Stimulated activated CD8-positive, alpha-beta memory T cell treated with anti-CD3 and anti-CD28 coated beads, Interleukin-15, amount 100 ng/mL, for 24 hours (primary cell): ENCODE measurements around the gene STOM.
A peak's percentile ranks its signal among the peaks of the same experiment; 100 is the strongest.

Source experiments
- DNase-seq: peaks from one replicate; pipeline ENCODE4 v3.0.0-alpha.2; 2020; ENCODE audit warnings: low read depth

The STOM gene

DNA sequence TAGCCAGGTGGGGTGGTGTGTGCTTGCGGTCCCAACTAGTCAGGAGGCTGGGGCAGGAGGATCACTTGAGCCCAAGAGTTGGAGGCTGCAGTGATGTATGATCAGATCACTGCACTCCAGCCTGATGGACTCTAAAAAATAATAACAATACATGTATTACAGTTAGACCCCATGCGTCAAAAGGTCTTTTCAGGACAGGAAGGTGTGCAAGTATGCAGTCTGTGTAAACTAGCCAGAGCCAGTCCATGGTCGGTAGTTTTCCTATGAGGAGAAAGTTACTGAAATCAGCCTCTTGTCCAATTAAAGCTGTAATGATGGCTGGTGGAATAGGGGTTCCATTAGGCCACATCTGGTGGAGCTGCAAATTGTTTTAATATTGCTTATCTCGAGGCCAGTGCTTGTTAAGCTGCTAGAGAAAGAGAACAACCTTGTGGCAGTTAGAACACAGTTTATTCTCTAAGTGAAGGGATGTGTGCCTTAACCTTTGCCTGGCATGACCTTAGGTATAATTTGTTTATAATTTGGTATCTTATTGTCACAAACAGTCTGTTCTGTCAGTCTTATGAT, 1.5 kb upstream of the STOM start:
- no peak for DNase-seq

DNA sequence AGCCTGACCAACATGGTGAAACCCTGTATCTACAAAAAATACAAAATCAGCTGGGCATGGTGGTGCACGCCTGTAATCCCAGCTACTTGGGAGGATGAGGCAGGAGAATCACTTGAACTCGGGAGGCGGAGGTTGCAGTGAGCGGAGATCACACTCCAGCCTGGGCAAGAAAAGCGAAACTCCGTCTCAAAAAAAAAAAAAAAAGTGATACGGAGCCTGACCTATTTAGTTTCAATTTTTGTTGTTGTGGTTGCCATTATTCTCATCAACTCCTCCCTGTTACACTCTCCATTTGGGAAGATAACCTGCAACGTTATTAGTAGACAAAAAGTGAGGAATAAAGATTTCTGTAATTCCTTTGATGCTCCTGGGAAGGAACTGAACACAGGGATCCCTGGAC, 1.3 kb downstream of the STOM start:
- DNase-seq = no peak

DNA sequence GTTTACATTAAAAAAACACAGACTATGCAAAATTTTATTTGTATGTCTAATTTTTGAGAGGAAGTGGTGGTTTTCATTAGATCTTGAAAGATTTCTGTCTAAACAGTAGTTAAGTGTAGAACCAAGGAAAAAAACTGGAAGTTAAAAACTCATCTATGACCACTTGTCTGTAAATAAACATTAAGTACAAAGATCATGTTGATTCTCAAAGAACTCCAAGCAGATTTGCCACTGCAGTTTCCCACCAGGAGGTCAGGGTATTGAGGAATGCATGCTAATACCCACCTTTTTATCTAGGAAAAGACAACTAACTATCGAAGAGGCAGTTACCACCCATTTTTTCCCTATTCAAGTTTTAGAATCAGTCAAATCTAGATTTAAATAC, 1.9 kb downstream of the STOM start:
- DNase-seq = no peak

DNA sequence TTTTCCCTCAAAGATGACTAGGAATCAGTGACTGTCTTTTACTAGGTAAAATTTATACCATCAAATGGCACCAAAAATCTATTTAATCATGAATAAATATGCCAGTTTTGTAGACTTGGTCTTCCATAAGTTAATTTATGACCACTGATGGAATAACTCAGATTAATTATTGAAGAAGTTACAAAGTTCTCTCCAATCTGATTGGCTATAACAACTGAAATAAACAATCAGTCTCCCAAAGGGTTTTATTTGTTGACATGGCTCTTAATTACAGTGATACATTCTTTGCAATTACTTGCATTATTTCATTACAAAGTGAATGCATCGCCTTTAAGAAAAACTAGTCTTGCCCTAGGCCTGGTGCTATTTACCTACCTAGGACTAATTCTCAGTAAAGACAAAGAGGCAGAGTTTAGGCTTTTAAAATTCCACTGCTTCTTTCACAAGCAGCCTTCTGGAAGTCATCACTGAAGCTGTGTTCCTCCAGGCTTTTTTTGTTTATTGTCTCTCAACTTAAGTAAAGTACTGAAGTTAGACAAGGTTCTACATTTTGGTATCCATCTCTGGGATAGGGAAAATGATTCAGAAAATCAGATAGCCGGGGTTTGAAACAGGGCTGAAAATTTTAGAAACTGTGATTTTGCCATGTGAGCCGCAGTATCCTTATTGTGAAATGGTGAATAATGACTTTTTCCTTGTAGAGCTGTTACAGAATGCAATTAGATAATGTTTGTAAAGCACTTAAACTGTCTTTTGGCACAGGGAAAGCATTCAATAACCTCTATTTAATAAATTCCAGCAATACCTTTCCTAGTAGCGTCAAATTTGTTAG, 2.5 kb downstream of the STOM start:
- DNase-seq = no peak

DNA sequence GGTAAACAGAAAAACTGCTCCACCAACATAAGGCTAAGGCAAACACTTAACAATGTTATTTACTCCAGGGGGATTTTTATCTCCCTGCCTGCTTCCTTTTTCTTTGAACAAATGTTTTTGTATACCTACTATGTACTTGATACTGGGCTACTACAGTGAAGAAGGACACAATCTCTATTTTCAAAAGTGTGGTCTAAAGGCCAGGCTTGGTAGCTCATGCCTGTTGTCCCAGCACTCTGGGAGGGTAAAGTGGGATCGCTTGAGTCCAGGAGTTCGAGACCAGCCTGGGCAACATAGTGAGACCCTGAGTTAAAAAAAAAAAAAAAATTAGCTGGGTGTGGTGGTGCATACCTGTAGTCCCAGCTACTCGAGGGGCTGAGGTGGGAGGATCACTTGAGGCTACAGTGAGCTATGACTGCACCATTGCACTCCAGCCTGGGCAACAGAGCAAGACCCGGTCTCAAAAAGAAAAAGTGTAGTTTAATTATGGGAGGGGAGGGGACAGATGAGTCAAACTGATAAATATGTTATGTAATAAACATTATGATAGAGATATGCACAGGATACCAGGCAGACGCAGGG, 3.3 kb downstream of the STOM start:
- no peak for DNase-seq

DNA sequence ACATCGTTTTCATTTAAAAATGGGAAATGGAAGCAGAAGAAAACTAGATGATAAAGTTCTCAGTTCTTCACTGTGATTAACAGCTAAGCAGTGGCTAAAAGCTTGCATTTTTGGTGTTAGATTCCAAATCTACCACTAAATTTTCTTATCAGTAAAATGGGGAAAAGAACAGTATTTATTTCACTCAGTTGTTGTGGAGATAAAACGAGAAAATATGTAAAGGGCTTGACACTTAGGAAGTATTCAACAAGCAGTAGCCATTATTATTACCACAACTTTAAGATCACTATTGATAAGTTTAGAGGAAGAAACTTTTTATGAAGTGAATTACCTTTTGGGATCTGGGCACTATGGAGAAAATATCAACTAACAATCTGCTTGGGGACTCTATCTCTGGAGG, 4.5 kb downstream of the STOM start:
- DNase-seq = no peak

DNA sequence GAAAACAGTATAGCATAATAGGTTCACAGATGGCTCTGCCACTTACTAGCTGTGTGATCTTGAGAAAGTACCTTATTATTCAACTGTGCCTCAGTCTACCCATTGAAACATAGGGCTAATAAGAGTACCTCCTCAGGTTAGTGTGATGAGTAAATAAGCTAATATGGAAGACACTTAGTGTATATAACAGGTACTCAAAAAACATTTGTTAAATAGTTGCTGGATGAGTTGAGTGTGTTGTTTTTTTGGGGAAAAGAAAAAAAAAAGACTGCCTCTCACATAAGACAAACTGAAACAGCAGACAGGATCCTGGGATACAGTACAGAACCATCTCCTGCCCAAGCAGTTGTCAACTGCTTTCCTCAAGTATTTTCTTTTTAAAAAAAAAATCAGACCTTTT, 5.2 kb downstream of the STOM start:
- no peak for DNase-seq

DNA sequence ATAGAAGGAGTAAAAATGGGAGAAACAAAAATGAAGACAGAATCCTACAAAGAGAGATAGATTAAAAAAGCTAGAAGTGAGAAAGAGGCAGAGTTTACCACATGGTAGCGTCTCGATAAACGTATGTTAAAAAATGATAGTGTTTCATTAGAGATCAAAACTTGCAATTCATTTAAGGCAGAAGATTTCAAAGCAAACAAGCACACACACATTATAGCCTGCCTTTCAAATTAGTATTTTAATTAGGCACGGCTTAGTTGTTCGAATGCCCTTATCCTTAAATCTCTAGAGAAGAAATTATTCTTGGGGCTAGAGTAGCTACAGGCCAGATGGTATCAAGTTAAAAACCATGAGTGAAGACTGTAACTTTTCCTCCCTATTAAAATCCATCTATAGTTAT, 6.0 kb downstream of the STOM start:
- no peak for DNase-seq

DNA sequence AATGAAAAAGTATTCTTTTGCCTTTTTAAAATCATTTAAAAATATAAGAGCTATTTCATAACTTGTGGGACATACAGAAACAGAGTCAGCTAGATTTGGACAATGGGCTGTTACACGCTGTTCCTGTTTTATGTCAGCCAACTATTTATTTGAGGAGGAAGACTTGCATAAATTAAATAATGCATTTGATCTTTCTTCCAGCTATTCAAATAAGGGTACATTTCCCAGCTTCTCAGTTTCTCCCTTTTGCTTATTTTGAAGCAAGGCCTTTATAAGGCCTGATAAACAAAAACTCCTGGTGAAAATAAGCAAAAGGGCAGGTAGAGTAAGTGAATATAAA, 6.5 kb downstream of the STOM start:
- no peak for DNase-seq

DNA sequence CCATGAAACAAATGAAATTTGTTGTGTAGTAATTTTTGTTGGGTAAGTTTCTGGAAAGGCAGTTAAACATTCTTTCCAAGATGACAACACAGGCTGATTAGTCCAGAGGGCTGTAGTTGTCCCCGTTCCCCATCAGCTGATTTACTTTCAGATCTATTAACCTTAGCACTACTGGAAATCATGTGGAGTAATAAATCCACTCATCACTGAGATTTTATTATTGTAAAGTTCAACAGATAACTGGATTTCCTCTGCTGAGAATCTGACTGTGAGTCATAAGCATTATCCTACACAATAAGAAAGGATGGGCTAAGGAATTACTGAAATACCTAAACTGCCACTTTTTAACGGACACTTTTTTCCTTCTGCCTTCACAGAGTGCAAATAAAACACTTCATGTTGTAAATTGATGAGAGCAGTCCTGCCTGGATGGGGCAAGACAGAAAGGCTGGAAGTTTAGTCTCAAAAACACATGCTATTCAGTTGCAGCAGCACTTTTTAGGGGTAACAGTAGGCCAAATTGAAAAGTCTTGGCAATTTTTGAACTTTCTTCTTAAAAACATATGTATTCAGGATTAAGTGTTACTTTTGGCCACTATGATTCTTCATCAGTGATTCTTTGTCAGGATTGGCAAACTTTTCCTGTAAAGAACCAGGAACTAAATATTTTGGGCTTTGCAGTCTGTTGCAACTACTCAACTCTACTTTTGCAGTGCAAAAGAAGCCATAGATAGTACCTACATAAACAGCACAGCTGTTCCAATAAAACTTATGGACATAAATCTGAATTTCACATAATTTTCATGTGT, 7.0 kb downstream of the STOM start:
- no peak for DNase-seq

DNA sequence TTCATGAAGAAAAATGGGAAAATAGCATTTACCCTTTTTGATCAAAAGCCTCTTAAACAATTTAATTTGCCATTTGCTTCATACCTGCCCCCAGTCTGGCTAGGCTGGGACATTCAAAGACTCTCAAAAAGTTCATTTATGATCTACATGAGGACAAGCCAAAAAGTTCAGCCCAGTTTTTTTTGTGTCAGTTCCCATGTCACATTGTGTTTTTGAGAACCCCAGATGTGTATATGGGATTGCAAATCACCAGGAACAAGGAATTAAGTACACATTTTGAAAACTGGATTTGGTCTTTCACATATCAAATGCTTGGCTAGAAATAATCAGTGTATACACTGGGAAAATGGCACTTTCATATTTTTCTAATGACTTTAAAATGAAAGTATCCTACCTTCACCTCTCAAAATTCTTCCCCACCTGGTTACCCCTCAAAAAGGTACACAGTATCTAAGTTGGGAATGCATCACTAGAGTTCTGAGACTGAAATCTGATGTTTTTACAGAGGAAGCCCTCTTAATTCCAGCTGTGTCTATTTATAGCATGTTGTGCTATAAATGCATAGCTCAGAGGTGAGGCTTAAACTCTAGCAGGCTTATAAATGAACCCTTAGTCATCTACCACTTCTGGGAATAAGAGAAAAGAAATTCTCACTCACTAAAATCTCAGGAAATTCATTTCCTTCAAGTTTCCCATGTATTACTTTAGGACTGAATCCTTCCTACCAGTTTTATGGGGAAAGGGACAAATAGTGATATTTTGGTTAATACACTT, 9.3 kb downstream of the STOM start:
- no peak for DNase-seq

DNA sequence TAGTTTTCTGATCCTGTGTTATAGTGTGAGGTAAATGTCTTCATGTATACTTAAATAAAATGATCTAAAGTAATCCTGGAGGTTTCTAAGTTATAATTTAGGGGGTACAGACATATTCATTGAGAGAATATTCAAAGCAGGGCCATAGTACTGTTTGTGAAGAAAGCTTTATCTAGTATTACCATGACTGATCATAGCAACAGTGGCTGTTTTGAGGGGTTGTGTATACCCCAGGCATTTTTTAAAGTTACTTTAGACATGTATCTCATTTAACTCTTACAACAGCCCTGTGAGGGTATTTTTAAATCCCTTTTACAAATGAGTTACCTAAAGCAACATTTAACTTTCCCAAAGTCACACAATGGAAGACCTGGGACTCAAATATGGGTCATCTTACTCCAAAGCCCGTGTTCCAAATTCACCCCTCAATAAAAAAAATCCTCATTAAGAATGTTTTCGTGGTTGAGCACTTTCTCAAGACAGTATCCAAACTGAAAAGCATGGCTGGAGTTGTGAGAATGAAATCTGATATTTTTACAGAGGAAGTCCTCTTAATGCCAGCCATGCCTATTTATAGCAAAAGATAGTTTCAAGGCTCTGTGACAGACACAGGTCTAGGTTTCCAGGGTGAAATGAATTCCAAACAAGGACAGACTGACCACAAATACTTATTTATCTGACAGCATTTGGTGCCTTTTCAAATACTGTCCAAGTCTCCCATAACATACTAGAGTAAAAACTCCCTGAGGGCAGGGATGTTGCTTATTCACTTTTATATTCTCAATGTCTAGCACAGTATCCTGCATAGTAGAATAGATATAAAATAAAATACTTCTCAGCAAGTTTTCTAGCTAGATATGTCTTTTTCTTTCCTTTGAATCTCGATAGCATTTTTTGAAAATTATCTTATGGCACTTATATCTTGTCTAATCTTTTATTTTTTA, 10.4 kb downstream of the STOM start:
- DNase-seq = no peak

DNA sequence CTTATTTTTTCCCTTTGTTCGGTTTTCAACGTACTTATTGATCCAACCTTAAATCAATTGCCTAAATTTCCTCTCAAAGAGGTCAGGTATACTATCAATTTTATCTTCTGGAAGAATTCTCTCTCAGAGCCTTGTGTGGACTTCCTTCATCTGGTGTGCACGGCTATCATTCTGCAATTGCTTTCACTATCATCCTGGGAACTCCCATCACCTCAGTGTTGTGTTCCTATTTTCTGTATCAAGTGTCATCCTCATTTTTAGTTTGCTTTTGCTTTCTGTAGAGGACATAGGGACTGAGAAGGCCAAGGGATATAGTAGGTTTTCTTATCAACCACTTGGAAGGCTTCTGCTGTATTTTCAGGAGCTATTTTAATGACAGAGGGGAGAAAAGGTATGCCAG, 11.3 kb downstream of the STOM start:
- DNase-seq = no peak

DNA sequence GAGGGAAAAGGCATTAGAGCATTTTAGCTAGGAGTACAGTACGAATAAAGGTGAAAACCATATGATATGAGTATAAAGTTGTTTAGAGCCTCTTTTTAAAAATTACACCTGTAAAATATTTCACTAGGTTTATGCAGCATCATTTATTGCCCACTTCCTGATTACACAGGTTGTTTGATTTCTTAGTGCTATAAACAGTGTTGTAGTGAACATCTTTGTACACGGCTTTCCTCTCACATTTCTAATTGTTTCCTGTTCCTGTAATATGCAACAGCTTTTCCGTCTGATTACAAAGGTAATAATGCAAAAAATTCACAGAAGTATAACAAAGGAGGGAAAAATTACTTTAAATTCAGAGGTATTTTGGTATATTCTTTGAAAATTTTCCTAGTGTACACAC, 13.0 kb downstream of the STOM start:
- DNase-seq = no peak

DNA sequence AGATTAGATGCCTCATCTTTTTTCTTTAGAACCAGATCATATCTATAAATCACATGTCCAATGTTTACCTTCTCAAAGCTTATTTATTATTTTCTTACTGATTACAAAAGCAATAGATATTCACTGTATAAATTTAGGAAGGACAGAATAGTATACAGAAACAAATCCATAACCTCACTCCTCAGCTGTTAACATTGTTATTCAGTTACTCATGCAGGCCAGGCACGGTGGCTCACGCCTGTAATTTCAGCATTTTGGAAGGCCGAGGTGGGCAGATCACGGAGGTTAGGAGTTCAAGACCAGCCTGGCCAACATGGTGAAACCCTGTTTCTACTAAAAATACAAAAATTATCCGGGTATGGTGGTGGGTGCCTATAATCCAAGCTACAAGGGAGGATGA, 15.3 kb downstream of the STOM start:
- DNase-seq = no peak

DNA sequence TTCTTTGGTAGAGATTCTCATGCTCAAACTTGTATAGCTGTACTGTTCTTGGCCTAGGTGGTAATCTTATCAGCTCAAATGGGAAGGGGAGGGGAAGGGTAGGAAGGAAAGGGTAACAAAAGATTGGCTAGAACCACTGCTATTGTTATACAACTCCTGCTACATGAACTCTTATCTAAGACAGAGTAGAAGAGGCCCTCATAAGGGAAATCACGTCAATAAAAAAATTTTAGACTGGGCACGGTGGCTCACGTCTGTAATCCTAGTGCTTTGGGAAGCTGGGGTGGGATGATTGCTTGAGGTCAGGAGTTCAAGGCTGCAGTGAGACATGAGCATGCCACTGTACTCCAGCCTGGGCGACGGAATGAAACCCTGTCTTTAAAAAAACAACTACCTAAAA, 15.9 kb downstream of the STOM start:
- no peak for DNase-seq

DNA sequence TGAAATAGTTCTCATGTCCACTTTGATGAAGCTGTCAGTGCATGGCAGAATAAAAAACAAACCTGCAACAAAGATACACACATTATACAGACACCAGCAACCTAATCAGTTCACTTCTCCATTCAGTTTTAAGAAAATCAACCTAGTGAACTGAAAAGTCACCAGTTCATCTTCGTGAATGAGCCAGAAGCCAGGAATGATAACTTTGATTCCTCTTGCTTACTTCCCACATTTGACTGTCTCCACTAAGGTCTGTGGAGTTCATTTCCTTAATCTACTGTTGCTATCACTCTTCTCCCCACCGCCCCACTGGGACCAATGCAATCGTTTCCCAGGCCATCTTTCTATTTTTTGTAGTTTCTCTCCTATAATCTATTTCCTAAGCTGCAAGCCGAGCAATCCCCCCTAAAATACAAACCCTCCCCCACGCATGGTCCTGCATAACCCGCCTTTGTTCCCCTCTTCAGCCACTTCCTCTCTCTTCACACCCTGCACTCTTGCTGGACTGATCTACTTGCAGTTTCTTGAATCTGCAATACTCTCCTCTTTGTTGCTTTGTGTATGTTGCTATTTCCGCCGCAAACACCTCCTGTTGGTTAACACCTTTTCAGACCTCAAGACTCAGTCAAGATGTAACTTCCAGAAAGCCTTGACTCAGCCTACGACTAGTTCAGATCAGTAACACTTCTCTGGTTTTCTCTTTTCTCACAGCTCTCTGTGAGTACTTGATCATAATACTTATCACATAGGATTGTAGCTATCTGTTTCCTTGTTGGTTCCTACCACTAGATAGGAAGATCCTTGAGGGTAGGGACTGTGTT, 16.6 kb downstream of the STOM start:
- DNase-seq = peak; percentile 6

DNA sequence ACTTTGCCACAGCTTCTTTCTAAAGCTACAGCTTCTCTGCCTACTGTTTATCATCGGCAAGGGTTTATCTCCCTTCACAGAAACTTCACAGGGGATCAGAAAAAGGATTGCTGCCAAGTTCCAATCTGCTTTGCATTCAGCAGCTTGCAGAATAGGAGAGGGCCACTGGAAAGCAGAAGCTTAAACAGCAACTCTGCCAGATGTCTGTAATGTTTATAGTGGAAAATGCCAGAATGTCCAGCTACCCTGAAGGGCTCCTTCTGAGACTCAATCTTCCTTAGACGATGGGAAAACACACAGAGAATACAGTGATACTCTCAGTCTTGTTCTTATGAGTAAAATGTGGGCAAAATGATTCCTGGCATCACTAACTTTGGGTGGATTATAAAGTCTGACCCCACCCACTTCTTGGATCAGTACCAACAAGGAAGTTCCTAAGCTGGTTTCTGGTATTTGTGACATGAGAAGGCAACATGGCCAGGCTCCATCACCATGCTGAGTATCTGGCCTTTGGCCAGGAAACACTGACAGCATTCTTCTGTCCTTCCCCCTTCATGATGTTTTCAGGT, 19.0 kb downstream of the STOM start:
- DNase-seq = no peak

DNA sequence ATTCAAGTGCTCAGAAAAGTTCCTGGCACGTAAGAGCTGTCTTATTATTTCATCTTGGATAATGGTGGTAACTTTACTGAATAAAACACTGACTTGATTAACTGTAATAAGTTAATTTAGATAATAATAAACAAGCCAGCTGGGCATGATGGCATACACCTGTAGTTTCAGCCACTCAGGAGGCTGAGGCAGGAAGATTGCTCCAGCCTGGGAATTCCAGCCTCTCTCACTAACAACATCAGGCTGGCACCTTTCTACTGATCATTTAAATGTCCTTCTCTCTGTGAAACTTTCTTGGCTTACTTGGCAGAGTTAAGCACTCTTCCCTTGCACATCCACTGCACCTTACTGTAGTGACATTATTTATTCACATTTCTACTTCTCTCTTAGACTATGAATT, 20.0 kb downstream of the STOM start:
- no peak for DNase-seq

DNA sequence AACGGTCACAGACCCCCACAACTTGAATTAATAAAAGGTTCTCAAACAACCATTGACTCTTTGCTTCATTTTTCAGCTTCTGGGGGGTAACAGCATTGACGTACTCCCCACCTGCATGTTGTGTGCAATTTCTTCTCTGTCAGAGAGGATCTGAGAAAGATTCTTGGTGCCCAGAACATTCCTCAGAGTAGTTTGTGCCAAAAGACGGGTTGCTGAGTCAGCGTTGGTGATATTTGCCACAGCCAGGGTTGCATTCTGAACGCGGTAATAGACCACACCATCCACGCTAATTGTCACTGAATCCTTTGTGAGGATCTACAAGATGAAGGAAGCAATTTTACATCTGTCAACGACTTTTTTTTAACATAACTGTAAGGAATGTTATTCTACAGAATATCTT, 21.0 kb downstream of the STOM start:
- DNase-seq = no peak
